ENCODE results near the gene DDN. TPM values are rescaled to one million over a fixed set of nuclear protein-coding genes. Genes with fewer than 3 reads are reported as not detected.

Gene DDN
- total and polyA plus RNA-seq, 2 donors (not counting 1 experiment from before 2014, with no cell fraction given): 0.10 to 0.75 TPM

GRCh38 chr12:48995086-48995879, 3.9 kb downstream of the DDN start:
- H3K4me3 Mint-ChIP-seq: peak overlapping the region; percentile 59

More at GRCh38 chr12:48995086-48995879, 3.9 kb downstream of the DDN start:
- ChIA-PET POLR2A (no interaction called here), CTCF (interaction anchor here (0.9 to 6.7 kb wide), 16 partner anchors 8 to 142 kb away, joined by 3 to 61 read pairs (median 6); partner anchors contain the start of genes ARF3, DDX23, FKBP11 and PRKAG1)
- Histone ChIP-seq H3K4me2 (replicated peaks; ENCODE audit: low read depth, low read length, poor library complexity, severe bottlenecking) (peak overlapping the region; percentile 60), H3K4me1 (ENCODE audit: control insufficient read depth in 2 of 2, insufficient read depth in 2 of 2, low read length in 2 of 2) (peaks cover 37 to 44% of the 10 kb centered on the region in 2 donors), H3K27ac (ENCODE audit: low read length in 2 of 2) (no peak overlapping the region), H4K20me1 (ENCODE audit: control insufficient read depth, insufficient read depth, low read length, poor library complexity, severe bottlenecking) (peaks cover 3% of the 10 kb centered on the region), H3K9me3 (ENCODE audit: control extremely low read depth in 1 of 3, control insufficient read depth in 2 of 3, insufficient read depth in 1 of 3, low read length in 2 of 3) (peaks cover 0 to 4% (median 0%) of the 10 kb centered on the region in 3 donors), H3K9ac (ENCODE audit: low read length) (peak overlapping the region; percentile 11), H3K36me3 (replicated peaks in 1 of 2; ENCODE audit: control extremely low read depth in 1 of 2, control insufficient read depth in 1 of 2, extremely low read depth in 1 of 2, insufficient read depth in 2 of 2, low read length in 1 of 2) (no peaks in the 10 kb centered on the region), H2AFZ (ENCODE audit: insufficient read depth, low read depth, low read length, poor library complexity, severe bottlenecking) (peak overlapping the region; percentile 57), H3K4me3 (ENCODE audit: control extremely low read depth in 1 of 5, extremely low read depth in 1 of 5, insufficient read depth in 1 of 5, low read depth in 2 of 5, low read length in 4 of 5) (peak overlapping the region in 1 of 5 experiments; percentile 23), H3K79me2 (ENCODE audit: control insufficient read depth, insufficient read depth, low read length) (no peaks in the 10 kb centered on the region), H3K27me3 (replicated peaks in 1 of 4; ENCODE audit: control extremely low read depth in 1 of 4, control insufficient read depth in 3 of 4, insufficient read depth in 4 of 4, low read length in 3 of 4) (peaks cover 0 to 72% (median 33%) of the 10 kb centered on the region in 4 experiments)
- Mint-ChIP-seq H3K9me3 (ENCODE audit: insufficient read depth) (no peaks in the 10 kb centered on the region), H3K4me1 (peaks cover 40% of the 10 kb centered on the region), H3K27me3 (peaks cover 32% of the 10 kb centered on the region), H3K27ac (no peak overlapping the region)
- 5% methylated on average over 21 of the region's 32 CpGs for WGBS (ENCODE audit: insufficient coverage)
- ATAC-seq (ENCODE audit: low read depth): peak; percentile 26
- TF ChIP-seq EZH2 (IDR thresholded peaks at IDR 0.05; ENCODE audit: borderline replicate concordance, insufficient read depth, low read depth, low read length, poor library complexity, severe bottlenecking): peak; percentile 96
- peak; percentile 86 for TF ChIP-seq CTCF (IDR thresholded peaks at IDR 0.05)
- DNase-seq: peak; percentile 72
- intact Hi-C loops (cut with micrococcal nuclease): loop anchor here (2.0 to 5.0 kb wide), 4 partner anchors 14 to 747 kb away; partner anchors contain the start of genes DDX23 and TMBIM6

Measured in B cell (primary cell).